CD4-positive, alpha-beta T cell treated with Interleukin-6 for 4 hours (primary cell): ENCODE data around the gene APCS.

Experiments
- DNase-seq: peaks from one replicate; pipeline ENCODE4 v3.0.0-alpha.2; 2020; ENCODE audit warnings: mixed read lengths

The APCS gene

GRCh38 chr1:159587461-159587951, at the start of gene APCS:
TSS of gene APCS (plus strand) at chr1:159587826. CDS start at chr1:159587922, 96 bp downstream.
- DNase-seq = no peak

GRCh38 chr1:159548126-159548525, 39.5 kb upstream of the APCS start:
- no peak for DNase-seq

- DNase-seq = no peak
Observed at GRCh38 chr1:159554261-159554660, 33.4 kb upstream of the APCS start.

- DNase-seq = no peak
Observed at GRCh38 chr1:159554696-159555095, 32.9 kb upstream of the APCS start.

GRCh38 chr1:159556931-159557369, 30.7 kb upstream of the APCS start:
- no peak for DNase-seq

GRCh38 chr1:159560599-159560998, 27.0 kb upstream of the APCS start:
- no peak for DNase-seq

GRCh38 chr1:159561497-159561896, 26.1 kb upstream of the APCS start:
- no peak for DNase-seq

- no peak for DNase-seq
Observed at GRCh38 chr1:159562680-159563079, 24.9 kb upstream of the APCS start.

- DNase-seq = no peak
Observed at GRCh38 chr1:159577446-159577845, 10.2 kb upstream of the APCS start.

GRCh38 chr1:159580340-159580739, 7.3 kb upstream of the APCS start:
- no peak for DNase-seq

- no peak for DNase-seq
Observed at GRCh38 chr1:159581422-159581821, 6.2 kb upstream of the APCS start.

- DNase-seq = no peak
Observed at GRCh38 chr1:159584536-159584935, 3.1 kb upstream of the APCS start.

- no peak for DNase-seq
Observed at GRCh38 chr1:159591981-159592380, 4.4 kb downstream of the APCS start.

GRCh38 chr1:159594625-159595405, 7.2 kb downstream of the APCS start:
- DNase-seq = no peak

- no peak for DNase-seq
Observed at GRCh38 chr1:159598196-159598595, 10.6 kb downstream of the APCS start.

GRCh38 chr1:159600894-159601293, 13.3 kb downstream of the APCS start:
- DNase-seq = no peak

- DNase-seq = no peak
Observed at GRCh38 chr1:159602501-159602999, 14.9 kb downstream of the APCS start.

- DNase-seq = no peak
Observed at GRCh38 chr1:159612211-159612885, 24.7 kb downstream of the APCS start.

GRCh38 chr1:159632922-159633321, 45.3 kb downstream of the APCS start:
- no peak for DNase-seq
